Right lobe of liver (tissue), 4 donors: ENCODE measurements around the gene DCTN1.
A peak's percentile ranks its signal among the peaks of the same experiment; 100 is the strongest.

ENCODE experiments used
- POLR2A ChIP-seq: fragments of 450-650 bp; IDR thresholded peaks from one replicate; pipeline ENCODE4 v1.6.1; 2017; ENCODE audit warnings: antibody characterized with exemption, mild to moderate bottlenecking
- TF ChIP-seq, protein P1 (sequence below), 4 donors: fragments of 200-600 bp in 3 of 4; fragments of 450-650 bp in 1 of 4; IDR thresholded peaks; one replicate each; pipeline versions ENCODE4 v1.5.1 to v1.8.0; 2016 to 2022; ENCODE audit warnings: antibody characterized with exemption in 4 of 4, mild to moderate bottlenecking in 2 of 4
- donor health status: DM: no; HTN: no; CAD: no.
- donor health status: DM: no; HTN: no; CAD: no.
- donor health status: DM: no; HTN: yes; CAD: no.

DNA sequence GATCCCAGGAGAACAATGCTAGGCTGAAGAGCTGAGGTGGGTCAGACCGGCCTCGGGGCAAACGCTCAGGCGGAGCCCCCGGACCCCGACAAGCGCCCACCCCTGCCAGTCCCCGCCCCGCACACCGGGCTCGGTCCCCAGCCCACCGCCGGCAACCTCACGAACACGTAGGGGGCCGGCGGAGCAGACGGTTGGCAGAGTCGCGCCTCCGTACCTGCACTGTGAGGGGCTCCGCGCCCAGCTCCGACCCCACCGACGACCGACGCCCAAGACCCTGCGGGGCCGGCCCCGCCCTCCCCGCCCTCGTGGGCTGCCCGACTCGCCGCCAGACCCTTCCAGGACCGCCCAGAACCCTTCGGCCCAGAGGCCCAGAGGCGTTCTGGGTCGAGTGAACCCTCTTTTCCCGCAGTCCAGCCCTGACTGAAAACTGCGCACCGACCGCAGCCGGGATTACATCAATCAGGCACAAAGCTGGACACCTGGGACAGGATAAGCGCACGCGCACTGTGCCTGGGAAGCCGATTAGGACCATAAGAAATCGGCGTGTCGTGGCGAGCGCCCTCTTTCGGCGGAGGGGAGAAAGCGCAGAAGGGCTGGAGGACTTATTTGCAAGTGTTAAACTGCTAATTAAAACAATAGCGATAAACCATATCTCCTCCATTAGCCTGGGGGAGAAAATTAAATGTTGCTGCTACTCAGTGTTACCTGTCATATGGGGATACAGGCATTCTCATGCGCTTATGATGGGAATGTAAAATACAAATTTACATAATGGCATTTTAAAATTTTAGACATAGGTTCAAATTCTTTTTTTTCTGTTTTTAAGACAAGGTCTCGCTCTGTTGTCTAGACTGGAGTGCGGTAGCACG is 11.7 kb upstream of the DCTN1 start:
- TF ChIP-seq, protein P1, sequence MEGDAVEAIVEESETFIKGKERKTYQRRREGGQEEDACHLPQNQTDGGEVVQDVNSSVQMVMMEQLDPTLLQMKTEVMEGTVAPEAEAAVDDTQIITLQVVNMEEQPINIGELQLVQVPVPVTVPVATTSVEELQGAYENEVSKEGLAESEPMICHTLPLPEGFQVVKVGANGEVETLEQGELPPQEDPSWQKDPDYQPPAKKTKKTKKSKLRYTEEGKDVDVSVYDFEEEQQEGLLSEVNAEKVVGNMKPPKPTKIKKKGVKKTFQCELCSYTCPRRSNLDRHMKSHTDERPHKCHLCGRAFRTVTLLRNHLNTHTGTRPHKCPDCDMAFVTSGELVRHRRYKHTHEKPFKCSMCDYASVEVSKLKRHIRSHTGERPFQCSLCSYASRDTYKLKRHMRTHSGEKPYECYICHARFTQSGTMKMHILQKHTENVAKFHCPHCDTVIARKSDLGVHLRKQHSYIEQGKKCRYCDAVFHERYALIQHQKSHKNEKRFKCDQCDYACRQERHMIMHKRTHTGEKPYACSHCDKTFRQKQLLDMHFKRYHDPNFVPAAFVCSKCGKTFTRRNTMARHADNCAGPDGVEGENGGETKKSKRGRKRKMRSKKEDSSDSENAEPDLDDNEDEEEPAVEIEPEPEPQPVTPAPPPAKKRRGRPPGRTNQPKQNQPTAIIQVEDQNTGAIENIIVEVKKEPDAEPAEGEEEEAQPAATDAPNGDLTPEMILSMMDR (IDR thresholded peaks at IDR 0.05) = peak; percentile 90 to 97 (median 96)
- peak; percentile 34 for TF ChIP-seq POLR2A
